GM12878 (cell line): ENCODE results near the gene FRMD8.

Experiments used
- HDAC6 ChIP-seq: fragments of 200-600 bp; sonication (generic); IDR thresholded peaks from one replicate; pipeline ENCODE4 v1.8.0; 2017; ENCODE audit warnings: antibody characterized with exemption; ENCODE audit not compliant: unreplicated experiment
- MTA3 ChIP-seq: IDR thresholded peaks from 2 replicates; pipeline ENCODE4 v1.6.1; 2012; ENCODE audit warnings: low read length, inconsistent platforms, borderline replicate concordance
- STAT3 ChIP-seq: IDR thresholded peaks from 2 replicates; pipeline ENCODE4 v1.6.1; 2011; ENCODE audit warnings: low read depth, low read length, improper control_type of control experiment
- ZBTB4 ChIP-seq: fragments of 450-650 bp; formaldehyde crosslinking; IDR thresholded peaks from 2 replicates; pipeline ENCODE4 v1.4.0; 2022; ENCODE audit warnings: mild to moderate bottlenecking, moderate library complexity
- ZZZ3 ChIP-seq: IDR thresholded peaks from 2 replicates; pipeline ENCODE4 v1.6.1; 2011; ENCODE audit warnings: low read depth; ENCODE audit not compliant: control insufficient read depth, insufficient read length
- TF ChIP-seq, protein P1 (sequence below), 3 experiments: IDR thresholded peaks in 2 of 3; conservative IDR thresholded peaks in 1 of 3; 2 replicates each; pipeline ENCODE4 v1.5.1; 2011; ENCODE audit warnings: low read depth in 3 of 3, low read length in 3 of 3, mild to moderate bottlenecking in 3 of 3, control low read depth in 2 of 3, moderate library complexity in 2 of 3, inconsistent platforms in 1 of 3, mixed read lengths in 1 of 3; ENCODE audit not compliant: control insufficient read depth in 2 of 3, insufficient read depth in 1 of 3; ENCODE audit errors: extremely low read depth in 1 of 3

GRCh38 chr11:65416841-65417701 is 30.6 kb downstream of the FRMD8 start:
- TF ChIP-seq, protein P1, sequence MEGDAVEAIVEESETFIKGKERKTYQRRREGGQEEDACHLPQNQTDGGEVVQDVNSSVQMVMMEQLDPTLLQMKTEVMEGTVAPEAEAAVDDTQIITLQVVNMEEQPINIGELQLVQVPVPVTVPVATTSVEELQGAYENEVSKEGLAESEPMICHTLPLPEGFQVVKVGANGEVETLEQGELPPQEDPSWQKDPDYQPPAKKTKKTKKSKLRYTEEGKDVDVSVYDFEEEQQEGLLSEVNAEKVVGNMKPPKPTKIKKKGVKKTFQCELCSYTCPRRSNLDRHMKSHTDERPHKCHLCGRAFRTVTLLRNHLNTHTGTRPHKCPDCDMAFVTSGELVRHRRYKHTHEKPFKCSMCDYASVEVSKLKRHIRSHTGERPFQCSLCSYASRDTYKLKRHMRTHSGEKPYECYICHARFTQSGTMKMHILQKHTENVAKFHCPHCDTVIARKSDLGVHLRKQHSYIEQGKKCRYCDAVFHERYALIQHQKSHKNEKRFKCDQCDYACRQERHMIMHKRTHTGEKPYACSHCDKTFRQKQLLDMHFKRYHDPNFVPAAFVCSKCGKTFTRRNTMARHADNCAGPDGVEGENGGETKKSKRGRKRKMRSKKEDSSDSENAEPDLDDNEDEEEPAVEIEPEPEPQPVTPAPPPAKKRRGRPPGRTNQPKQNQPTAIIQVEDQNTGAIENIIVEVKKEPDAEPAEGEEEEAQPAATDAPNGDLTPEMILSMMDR (IDR thresholded peaks at IDR 0.05 in 2 of 3, conservative IDR thresholded peaks at IDR 0.05 in 1 of 3; ENCODE audit: control insufficient read depth in 2 of 3, extremely low read depth in 1 of 3, insufficient read depth in 1 of 3, low read depth in 3 of 3, low read length in 3 of 3), result no peak
- no peak for TF ChIP-seq HDAC6
- TF ChIP-seq ZZZ3, result no peak
- TF ChIP-seq MTA3, result no peak
- no peak for TF ChIP-seq ZBTB4 (CRISPR knock-in tag)
- TF ChIP-seq STAT3, result no peak
